ENCODE results near the gene NOBOX.
"Not testable (repeated sequence)": the region's sequence is repeated elsewhere in the genome, so short reads cannot be mapped to it uniquely, and the experiment has no call there.

DNA sequence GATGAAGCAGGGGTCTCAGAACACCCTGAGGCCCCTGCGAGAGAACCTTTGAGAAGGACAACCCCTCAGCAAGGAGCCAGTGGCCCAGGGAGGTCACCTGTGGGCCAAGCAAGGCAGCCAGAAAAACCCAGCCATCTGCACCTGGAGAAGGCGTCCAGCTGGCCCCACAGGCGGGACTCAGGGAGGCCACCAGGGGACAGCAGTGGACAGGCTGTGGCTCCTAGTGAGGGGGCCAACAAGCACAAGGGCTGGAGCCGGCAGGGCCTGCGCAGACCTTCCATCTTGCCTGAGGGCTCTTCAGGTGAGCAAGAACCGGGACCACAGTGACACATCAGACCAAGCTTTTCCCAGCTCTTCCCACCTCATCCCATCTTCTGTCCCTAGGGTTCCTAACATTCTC, 38.0 kb downstream of the NOBOX start:
- TF ChIP-seq, protein P1, sequence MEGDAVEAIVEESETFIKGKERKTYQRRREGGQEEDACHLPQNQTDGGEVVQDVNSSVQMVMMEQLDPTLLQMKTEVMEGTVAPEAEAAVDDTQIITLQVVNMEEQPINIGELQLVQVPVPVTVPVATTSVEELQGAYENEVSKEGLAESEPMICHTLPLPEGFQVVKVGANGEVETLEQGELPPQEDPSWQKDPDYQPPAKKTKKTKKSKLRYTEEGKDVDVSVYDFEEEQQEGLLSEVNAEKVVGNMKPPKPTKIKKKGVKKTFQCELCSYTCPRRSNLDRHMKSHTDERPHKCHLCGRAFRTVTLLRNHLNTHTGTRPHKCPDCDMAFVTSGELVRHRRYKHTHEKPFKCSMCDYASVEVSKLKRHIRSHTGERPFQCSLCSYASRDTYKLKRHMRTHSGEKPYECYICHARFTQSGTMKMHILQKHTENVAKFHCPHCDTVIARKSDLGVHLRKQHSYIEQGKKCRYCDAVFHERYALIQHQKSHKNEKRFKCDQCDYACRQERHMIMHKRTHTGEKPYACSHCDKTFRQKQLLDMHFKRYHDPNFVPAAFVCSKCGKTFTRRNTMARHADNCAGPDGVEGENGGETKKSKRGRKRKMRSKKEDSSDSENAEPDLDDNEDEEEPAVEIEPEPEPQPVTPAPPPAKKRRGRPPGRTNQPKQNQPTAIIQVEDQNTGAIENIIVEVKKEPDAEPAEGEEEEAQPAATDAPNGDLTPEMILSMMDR (IDR thresholded peaks at IDR 0.05; ENCODE audit: low read depth, low read length, poor library complexity, severe bottlenecking): not testable (repeated sequence)
- not testable (repeated sequence) for TF ChIP-seq EZH2phosphoT487 (IDR thresholded peaks at IDR 0.05; ENCODE audit: borderline replicate concordance, low read length)

All from DOHH2 (cell line).